DMS53 (cell line): ENCODE measurements around the gene SNRNP48.

Source experiments
- DNase-seq: peaks from one replicate; lab custom pipeline; 2025; lab: John Stamatoyannopoulos, UW

The SNRNP48 gene

DNA sequence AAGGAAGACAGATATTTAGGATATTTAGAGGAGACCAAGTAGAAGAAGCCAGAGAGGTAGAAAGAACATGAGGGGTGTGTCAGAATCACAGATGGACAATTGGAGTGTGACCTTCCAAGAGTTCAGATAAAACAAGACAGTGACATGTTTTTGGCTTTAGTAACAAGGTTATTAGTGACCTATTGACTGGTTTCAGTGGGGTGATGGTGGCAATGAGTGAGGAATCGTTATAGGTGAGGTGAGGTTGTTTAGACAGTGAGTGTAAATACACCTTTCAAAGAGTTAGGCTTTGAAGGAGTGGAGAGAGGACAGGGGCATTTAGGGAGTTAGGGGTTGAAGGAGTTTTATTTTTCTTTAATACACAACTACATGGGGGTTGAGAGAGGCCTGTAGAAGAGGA is 3.2 kb downstream of the SNRNP48 start:
- no peak for DNase-seq

- no peak for DNase-seq
Measured at GRCh38 chr6:7594579-7595125, 4.7 kb downstream of the SNRNP48 start.

GRCh38 chr6:7604003-7604402 is 14.0 kb downstream of the SNRNP48 start:
- no peak for DNase-seq

DNA sequence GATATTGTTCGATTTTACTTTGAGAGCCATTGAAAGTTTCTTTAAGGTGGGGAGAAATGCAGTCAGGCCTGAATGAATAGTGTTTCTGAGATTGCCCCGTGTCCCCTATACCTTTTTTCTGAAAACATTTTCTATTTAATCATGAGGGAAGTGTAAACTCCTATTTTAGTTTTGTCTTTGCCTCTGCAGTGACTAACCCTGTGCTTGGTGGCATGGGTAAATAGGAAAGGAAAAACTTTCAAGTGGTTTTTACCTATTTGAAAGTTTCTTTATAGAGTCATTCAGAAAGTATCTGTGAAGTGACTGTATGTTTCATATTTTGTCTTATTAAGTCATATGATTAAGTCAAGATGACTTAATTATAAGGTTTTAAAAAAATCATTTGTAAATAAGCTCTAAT is 14.5 kb downstream of the SNRNP48 start:
- no peak for DNase-seq

DNA sequence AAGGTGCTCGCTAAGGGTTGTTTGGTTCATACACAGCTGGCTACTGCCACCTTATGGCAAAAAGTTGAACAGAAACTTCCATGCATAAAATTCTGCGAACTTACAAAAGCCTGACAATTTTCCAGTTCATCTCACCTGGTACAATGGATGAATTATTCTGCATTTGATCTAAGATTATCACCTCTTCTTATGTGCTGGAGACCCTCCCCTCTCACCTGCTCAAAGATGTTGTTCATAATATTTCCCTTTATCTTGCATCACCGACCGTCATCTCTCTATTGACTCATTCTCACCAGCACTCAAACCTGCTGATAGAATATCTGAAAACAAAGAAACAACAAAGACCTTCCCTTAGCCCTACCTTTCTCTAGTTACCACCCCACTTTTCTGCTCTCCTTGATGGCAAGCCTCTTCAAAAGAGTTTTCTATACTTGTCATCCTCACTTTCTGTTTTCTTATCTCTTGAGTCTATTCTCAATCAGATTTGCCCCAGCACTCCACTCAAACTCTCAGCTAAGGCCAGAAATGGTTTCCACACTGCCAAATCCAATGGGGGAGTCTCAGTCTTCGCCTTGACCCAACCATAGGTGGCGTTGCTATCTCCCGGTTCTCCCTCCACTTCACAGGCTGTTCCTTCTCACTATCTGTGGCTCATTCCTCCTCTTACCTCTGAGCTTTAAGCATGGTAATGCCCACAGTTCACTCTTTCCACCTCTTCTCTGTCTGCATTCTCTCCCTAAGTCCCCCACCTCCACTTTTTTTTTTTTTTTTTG is 25.8 kb downstream of the SNRNP48 start:
- DNase-seq, result peak; percentile 81

DNA sequence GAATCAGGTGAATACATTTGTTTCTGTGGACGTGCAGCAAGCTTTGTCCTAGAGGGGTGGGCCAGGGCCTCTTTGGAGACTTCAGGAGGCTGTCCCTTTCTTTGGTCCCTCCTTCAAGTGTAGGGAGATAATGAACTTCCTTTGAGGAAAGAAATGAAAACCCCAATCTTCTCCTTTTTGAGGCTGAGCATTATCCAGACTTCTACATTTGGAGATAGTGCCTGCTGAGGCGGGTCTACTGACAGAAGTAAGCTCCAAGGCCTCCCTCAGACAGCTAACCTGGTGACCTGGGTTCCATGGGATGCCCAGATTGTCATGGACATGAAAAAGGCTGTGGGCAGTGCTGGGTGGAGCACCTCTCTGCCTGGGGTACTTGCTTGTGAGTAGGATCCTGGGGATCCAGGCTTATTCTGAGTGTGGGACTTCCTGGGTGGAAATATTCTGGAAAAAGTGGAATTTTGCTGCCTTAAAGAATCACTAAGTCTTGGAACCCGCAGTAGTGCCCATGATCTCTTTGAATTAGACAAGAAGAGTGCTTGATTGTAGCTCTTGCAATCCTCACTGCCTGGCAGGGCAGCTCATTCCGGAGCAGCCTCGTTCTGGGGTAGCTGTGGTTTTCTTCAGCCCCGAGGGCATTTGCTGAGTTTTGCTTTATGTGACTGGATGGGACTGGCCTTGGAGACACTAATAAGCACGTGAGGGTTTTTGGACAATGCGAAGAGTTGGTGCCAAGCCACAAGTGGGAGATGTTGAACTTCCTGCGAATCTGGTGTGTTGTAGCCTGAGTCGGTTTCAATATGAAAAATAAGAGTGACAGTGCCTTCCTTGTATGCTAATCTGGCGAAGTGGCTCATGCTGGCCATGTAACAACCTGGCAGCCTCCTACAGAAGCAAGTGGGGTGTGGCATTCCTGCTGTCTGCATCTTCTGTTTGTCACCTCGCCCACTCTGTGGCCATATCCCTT is 28.1 kb downstream of the SNRNP48 start:
- DNase-seq, result no peak

GRCh38 chr6:7621761-7622160 is 31.8 kb downstream of the SNRNP48 start:
- DNase-seq, result no peak

DNA sequence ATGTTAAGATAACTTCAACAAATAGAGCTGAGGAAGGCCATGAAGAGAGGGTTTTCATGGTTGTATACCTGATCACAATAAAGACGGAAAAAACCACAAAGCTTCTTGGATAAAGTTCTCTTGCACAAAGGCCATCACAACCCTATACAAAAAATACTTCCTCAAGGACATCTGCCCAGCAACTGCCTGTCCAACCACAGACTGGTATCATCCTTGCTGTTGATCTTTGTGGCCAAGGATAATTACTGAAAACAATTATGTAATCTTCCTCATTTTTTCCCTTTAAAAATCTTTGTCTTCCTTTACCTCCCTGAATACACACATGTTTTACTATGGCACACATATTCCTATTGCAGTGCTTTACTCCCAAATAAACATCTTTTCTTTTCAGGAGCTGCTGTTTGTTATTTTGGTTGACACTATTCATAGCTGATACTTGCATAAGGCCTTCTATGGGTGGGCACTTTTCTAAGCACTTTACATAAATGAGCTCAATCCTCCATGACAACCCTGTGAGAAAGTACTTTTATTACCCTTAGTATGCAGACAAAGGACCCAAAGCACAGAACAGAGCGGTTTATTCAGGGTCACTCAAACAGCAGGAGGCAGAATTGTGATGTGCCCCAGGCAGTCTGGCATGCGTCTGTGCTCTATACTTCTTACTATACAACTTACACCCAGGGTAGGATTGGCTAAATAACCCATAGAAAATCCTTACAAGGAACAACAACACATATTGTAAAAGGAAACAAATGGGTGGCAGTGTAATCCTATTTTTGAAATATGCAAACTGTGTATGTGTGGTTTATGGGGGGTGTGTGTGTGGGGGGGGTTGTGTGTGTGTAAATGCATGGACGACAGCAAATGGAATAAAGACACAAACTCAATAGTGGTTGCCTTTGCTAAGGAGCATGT is 35.1 kb downstream of the SNRNP48 start:
- DNase-seq, result no peak

DNA sequence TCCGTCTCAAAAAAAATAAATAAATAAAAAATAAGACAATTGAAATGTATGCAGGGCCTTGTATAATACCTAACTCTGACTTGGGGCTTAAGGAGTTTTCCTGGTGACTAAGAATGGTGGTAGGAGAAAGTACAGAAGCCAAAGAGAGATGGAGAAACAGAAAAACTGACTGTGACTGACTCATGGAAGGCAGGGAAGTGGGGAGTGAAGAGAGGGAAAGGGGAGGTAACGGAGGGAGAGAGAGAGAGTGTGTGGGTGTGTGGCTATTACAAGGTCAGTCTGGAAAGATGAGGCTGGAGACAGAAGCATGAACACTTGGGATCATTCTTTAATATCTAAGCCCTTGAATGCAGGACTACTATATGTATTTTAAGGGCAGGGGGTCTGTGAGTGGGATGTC is 38.5 kb downstream of the SNRNP48 start:
- no peak for DNase-seq

GRCh38 chr6:7628909-7629308 is 38.9 kb downstream of the SNRNP48 start:
- DNase-seq, result no peak

- DNase-seq, result no peak
Measured at GRCh38 chr6:7629321-7629720, 39.3 kb downstream of the SNRNP48 start.

GRCh38 chr6:7630792-7631191 is 40.8 kb downstream of the SNRNP48 start:
- DNase-seq, result no peak

GRCh38 chr6:7631466-7631865 is 41.5 kb downstream of the SNRNP48 start:
- no peak for DNase-seq

- no peak for DNase-seq
Measured at GRCh38 chr6:7632501-7633290, 42.7 kb downstream of the SNRNP48 start.

DNA sequence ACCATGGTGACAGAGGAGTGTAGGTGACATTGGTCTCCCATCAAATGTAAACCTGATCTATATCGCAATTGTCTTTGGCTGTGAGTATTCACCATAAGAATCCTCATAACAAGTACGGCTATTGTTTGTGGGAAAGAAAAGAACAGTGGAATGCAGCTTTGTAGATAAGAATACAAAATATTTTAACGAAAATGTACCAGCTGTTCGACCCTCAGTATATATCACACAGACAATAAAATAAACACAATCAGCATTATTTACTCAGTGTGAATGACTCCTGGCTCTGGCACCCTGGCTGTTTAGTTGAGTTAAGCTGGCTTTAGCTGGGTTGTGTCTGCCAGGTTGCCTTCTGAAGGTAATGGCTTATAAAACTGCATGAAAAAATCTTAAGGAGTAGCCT is 43.4 kb downstream of the SNRNP48 start:
- DNase-seq, result no peak

GRCh38 chr6:7636151-7636550 is 46.2 kb downstream of the SNRNP48 start:
- no peak for DNase-seq

DNA sequence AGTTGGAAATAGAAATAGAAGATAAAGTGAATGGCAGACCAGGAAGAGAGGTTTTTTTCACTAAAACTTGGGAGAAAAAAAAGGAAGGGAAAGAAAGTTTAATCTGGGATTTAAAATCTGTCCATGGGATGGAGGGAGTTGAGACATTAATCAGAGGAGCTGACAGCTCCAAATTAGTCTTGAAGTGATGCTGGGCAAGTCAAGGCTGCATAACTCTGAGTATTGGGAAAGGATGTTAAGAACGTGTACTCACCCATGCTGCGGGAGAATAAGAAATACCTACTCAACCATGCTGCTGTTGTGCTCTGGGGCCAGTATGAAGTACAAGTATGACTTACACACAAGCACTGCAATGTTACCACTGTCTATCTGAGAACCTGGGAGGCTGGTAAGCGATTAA is 47.5 kb downstream of the SNRNP48 start:
- no peak for DNase-seq

DNA sequence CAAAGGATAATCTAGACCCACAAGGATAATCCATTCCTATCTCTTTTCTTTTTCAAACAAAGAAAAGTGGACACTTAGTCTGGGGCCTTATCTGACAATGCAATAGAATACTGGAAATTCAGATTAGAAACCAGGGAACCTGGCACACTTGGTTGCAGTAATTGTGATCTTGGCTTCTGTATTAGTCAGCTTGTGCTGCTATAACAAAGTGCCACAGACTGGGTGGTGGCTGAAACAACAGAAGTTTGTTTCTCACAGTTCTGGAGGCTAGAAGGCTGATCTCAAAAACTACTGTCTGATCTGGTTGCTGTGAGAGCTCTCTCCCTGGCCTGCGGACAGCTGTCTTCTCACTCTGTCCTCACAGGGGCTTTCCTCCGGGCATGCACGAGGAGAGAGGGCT is 49.4 kb downstream of the SNRNP48 start:
- DNase-seq, result no peak

GRCh38 chr6:7640016-7640415 is 50.0 kb downstream of the SNRNP48 start:
- DNase-seq, result no peak

DNA sequence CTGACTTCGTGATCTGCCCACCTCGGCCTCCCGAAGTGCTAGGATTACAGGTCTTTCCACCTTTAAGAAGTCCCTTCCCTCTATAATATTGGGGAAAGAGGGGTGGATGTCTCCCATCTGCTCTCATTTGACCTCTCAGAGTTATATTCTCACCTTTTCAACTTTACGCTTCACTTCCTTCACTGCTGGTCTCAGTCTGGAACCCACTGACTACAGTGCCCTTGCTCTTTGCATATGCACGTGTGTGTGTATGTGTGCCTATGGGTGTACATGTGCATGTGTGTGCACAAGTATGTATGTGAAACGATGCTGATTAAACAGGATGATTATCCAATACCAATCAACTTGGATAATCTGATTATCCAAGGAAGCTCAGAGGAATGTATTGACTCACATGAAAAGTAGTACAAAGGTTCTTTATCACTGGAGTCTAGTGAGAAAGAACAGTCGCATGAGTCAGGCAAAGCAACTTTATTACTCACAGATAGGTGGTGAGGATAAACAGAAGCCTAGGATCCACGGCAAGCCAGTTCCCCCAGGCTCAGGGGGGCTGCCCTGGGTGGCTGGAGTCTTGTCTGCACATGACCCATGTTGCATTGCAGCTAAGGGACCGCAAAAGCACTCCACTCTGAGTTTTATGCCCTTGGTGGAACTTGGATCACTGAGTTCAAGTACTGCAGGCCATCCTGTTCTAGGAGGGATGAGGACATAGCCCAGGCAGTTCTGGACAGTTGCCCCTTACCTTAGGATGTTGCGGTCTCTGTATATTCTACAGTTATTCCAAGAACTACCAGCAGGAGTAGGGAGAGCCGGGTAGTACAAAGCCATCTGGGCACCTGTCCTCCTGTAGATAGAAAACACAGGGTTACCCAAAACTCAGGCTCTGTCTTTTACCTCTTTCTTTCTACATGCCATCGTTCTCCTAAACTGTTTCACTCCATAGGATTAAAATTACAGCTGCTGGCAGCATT is 50.9 kb downstream of the SNRNP48 start:
- no peak for DNase-seq
